Thoracic aorta (tissue), 2 donors: Measurements from ENCODE around the gene PGGT1B. TPM values are rescaled to one million over a fixed set of nuclear protein-coding genes. Genes with fewer than 3 reads are reported as not detected.

Source experiments
- ATAC-seq: fragments of 150-250 bp; one replicate; pipeline ENCODE4 v1.8.0; 2017; ENCODE audit warnings: low read depth; ENCODE audit not compliant: insufficient number of reproducible peaks, low FRiP score
- DNase-seq: peaks from one replicate; pipeline ENCODE4 v3.0.0-alpha.2; 2020; ENCODE audit warnings: low spot score
- H3K27ac ChIP-seq, 2 donors: fragments of 200-600 bp; sonication (generic); 1 replicate in 1 of 2; 2 replicates in 1 of 2; pipeline ENCODE4 v1.5.1; 2016; ENCODE audit warnings: mild to moderate bottlenecking in 2 of 2, moderate library complexity in 2 of 2
- H3K27me3 ChIP-seq: fragments of 200-600 bp; sonication (generic); replicated peaks from 2 replicates; pipeline ENCODE4 v1.6.0; 2016; ENCODE audit warnings: mild to moderate bottlenecking; ENCODE audit not compliant: insufficient read depth
- H3K36me3 ChIP-seq: fragments of 200-600 bp; sonication (generic); one replicate; pipeline ENCODE4 v1.5.1; 2016
- H3K4me1 ChIP-seq, 2 donors: fragments of 200-600 bp; sonication (generic); 1 replicate in 1 of 2; 2 replicates in 1 of 2; pipeline versions ENCODE4 v1.5.1 to v1.6.0; 2016; ENCODE audit warnings: low read depth in 2 of 2, mild to moderate bottlenecking in 1 of 2; ENCODE audit not compliant: control insufficient read depth in 1 of 2
- H3K4me3 ChIP-seq: fragments of 200-600 bp; sonication (generic); 2 replicates; pipeline ENCODE4 v1.5.1; 2016; ENCODE audit warnings: mild to moderate bottlenecking
- H3K9me3 ChIP-seq: fragments of 200-600 bp; sonication (generic); 2 replicates; pipeline ENCODE4 v1.5.1; 2016
- total RNA-seq, 2 donors: library from RNA; depleted of rRNA; stranded (reverse); fragments of >200 nt; gene quantifications; one replicate each; pipeline versions ENCODE4 v1.1.0 to v1.2.3, GENCODE V29; 2016
- TF ChIP-seq, protein P1 (sequence below): fragments of 200-600 bp; sonication (generic); IDR thresholded peaks from one replicate; pipeline ENCODE4 v1.5.1; 2019; ENCODE audit warnings: antibody characterized with exemption

Gene PGGT1B
- total RNA-seq, 2 donors from 2014 or later = 7.3 to 16.6 TPM

DNA sequence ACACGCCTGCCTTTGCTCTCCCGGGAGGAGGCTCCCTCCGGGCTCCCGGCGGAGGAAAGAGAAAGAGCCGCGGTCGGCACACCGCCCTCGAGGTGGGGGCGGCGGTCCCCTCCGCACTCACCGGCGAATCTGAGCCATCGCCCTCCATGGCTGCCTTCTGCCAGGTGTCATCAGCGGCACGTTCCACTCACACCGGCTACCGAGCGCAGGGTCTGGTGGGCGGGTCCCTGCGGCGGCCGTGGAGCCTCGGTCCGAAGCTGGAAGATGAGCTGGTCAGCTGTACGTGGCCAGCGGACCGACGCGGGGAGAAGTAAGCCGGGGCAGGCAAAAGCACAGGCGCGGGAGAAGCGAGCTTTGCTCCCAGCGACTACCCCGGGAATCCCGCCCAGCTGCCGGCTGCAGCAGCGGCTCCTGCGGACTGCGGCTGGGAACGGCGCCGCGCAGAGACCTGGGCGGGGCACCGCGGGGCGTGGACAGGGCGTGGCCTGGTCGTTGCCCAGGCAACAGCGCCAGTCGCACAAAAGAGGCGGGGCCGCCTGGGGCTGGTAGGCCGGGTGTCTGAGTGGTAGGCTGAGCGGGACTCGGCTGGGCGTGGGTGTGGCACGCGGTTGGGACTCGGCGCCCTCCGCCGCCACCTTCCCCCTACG is 93.1 kb downstream of the PGGT1B start, which contains the start of gene TRIM36:
TSS of gene TRIM36 (minus strand) at position 422 of the 647 bp plus-strand sequence. CDS start at position 148, 274 bp downstream.
- Histone ChIP-seq H3K36me3 (no peaks in the 10 kb centered on the region), H3K4me1 (peaks cover 4 to 10% of the 10 kb centered on the region in 2 donors), H3K27me3 (no peaks in the 10 kb centered on the region), H3K27ac (peak within 1 kb of the TSS; percentile 32 to 58), H3K9me3 (no peaks in the 10 kb centered on the region), H3K4me3 (peak within 1 kb of the TSS; percentile 97)
- DNase-seq = peak; percentile 66
- peak; percentile 77 for ATAC-seq
- TF ChIP-seq, protein P1, sequence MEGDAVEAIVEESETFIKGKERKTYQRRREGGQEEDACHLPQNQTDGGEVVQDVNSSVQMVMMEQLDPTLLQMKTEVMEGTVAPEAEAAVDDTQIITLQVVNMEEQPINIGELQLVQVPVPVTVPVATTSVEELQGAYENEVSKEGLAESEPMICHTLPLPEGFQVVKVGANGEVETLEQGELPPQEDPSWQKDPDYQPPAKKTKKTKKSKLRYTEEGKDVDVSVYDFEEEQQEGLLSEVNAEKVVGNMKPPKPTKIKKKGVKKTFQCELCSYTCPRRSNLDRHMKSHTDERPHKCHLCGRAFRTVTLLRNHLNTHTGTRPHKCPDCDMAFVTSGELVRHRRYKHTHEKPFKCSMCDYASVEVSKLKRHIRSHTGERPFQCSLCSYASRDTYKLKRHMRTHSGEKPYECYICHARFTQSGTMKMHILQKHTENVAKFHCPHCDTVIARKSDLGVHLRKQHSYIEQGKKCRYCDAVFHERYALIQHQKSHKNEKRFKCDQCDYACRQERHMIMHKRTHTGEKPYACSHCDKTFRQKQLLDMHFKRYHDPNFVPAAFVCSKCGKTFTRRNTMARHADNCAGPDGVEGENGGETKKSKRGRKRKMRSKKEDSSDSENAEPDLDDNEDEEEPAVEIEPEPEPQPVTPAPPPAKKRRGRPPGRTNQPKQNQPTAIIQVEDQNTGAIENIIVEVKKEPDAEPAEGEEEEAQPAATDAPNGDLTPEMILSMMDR = no peak

GRCh38 chr5:115168829-115169486 is 93.7 kb downstream of the PGGT1B start:
- ATAC-seq (no peak), DNase-seq (no peak)
- Histone ChIP-seq H3K9me3 (no peaks in the 10 kb centered on the region), H3K27ac (peak overlapping the region in 1 of 2 donors; percentile 58), H3K4me1 (peaks cover 4 to 10% of the 10 kb centered on the region in 2 donors), H3K4me3 (peak overlapping the region; percentile 97), H3K27me3 (no peaks in the 10 kb centered on the region), H3K36me3 (no peaks in the 10 kb centered on the region)
- TF ChIP-seq, protein P1 = no peak

- DNase-seq (no peak), ATAC-seq (no peak)
- H3K4me1 ChIP-seq = peaks cover 4 to 10% of the 10 kb centered on the region in 2 donors
- no peak overlapping the region for H3K27ac ChIP-seq
- TF ChIP-seq, protein P1 = no peak
- H3K27me3 ChIP-seq = no peaks in the 10 kb centered on the region
- no peak overlapping the region for H3K4me3 ChIP-seq
- H3K36me3 ChIP-seq = no peaks in the 10 kb centered on the region
- no peaks in the 10 kb centered on the region for H3K9me3 ChIP-seq
Observed at GRCh38 chr5:115166744-115167393, 95.8 kb downstream of the PGGT1B start.

- Histone ChIP-seq H3K27me3 (no peaks in the 10 kb centered on the region), H3K36me3 (no peaks in the 10 kb centered on the region), H3K4me1 (peaks cover 4 to 7% of the 10 kb centered on the region in 2 donors), H3K9me3 (no peaks in the 10 kb centered on the region), H3K27ac (no peak overlapping the region), H3K4me3 (no peak overlapping the region)
- ATAC-seq = no peak
- DNase-seq = no peak
- TF ChIP-seq, protein P1 = no peak
Observed at GRCh38 chr5:115165790-115166189, 96.9 kb downstream of the PGGT1B start.

DNA sequence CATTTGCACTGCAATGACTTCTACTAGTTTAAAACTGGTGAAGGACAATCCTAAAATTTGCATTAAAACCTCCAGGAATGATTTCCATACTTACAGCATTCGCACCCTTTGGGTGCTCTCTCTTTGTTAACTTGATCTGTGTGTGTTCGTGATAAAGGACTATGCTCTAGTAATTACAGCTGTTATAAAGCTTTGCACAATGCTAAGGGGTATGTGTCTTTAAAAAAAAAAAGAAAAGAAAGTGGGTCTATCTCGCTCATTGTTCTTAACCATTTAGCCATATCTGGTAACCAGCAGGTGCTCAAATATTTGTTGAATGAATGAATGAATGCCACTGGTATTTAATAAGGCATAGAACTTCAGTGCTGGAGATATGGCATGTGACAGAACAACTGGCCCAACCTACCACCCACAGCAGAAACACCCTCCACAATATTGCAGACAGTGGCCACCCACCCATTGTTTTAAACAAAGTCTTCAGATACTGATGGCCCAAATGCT is 101.7 kb downstream of the PGGT1B start:
- TF ChIP-seq, protein P1 = no peak
- no peak overlapping the region for H3K27ac ChIP-seq
- DNase-seq = no peak

More for the DNA sequence above, 101.7 kb downstream of the PGGT1B start:
- no peak overlapping the region for H3K4me3 ChIP-seq
- H3K4me1 ChIP-seq = no peaks in the 10 kb centered on the region
- ATAC-seq = no peak
- H3K36me3 ChIP-seq = no peaks in the 10 kb centered on the region
- no peaks in the 10 kb centered on the region for H3K9me3 ChIP-seq
- no peaks in the 10 kb centered on the region for H3K27me3 ChIP-seq
